Measurements from ENCODE around the gene NAA80. TPM values are rescaled to one million over a fixed set of nuclear protein-coding genes. Genes with fewer than 3 reads are reported as not detected.

Gene NAA80
- total RNA-seq, 6 experiments from 2014 or later, result 2.5 to 6.2 (median 3.5) TPM

DNA sequence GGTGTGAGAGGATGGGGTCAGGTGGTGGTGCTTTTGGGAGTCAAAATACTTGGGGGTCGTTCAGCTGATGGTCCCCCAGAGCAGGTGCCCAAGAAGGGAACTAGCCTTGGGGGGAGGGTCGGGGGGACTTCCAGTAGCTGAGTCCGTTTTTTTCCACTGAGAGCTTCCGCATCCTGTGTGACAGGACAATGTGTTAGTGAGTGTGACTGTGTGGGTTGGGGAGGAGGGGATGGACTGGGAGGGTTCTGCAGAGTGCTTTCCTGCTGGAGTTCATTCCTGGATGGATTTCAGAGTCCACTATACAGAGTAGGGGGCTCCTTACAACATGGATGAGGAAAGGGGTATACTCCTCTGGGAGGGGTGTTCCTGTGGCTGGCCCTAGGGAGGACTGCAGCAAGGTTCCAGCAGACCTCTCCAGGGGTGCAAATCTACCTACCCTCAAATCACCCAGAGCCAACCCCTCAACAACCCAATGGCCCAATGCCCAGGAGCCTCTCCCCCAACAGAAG, 23.9 kb upstream of the NAA80 start:
- ATAC-seq, result peak in 3 of 4 donors; percentile 6 to 13 (median 10)
- Histone ChIP-seq H3K4me3 (no peak overlapping the region), H3K4me1 (peaks cover 0 to 55% (median 21%) of the 10 kb centered on the region in 4 donors), H3K27ac (peak overlapping the region; percentile 98 to 99 (median 98)), H3K27me3 (no peaks in the 10 kb centered on the region), H3K36me3 (peaks cover 0 to 10% (median 1%) of the 10 kb centered on the region in 4 donors), H3K9me3 (no peaks in the 10 kb centered on the region)
- TF ChIP-seq, protein P1, sequence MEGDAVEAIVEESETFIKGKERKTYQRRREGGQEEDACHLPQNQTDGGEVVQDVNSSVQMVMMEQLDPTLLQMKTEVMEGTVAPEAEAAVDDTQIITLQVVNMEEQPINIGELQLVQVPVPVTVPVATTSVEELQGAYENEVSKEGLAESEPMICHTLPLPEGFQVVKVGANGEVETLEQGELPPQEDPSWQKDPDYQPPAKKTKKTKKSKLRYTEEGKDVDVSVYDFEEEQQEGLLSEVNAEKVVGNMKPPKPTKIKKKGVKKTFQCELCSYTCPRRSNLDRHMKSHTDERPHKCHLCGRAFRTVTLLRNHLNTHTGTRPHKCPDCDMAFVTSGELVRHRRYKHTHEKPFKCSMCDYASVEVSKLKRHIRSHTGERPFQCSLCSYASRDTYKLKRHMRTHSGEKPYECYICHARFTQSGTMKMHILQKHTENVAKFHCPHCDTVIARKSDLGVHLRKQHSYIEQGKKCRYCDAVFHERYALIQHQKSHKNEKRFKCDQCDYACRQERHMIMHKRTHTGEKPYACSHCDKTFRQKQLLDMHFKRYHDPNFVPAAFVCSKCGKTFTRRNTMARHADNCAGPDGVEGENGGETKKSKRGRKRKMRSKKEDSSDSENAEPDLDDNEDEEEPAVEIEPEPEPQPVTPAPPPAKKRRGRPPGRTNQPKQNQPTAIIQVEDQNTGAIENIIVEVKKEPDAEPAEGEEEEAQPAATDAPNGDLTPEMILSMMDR (IDR thresholded peaks at IDR 0.05), result no peak
- no peak for TF ChIP-seq POLR2A (IDR thresholded peaks at IDR 0.05)
- intact Hi-C loops (cut with DNase I), result loop anchor here in 1 of 2 donors (5.0 kb wide), 1 partner anchor 51 kb away; no protein-coding TSS in a partner anchor
- WGBS (ENCODE audit: insufficient coverage, low coverage, low lambda C conversion rate, missing lambda C conversion rate), result 37% methylated on average over 3 of the region's 4 CpGs
- no peak for DNase-seq

DNA sequence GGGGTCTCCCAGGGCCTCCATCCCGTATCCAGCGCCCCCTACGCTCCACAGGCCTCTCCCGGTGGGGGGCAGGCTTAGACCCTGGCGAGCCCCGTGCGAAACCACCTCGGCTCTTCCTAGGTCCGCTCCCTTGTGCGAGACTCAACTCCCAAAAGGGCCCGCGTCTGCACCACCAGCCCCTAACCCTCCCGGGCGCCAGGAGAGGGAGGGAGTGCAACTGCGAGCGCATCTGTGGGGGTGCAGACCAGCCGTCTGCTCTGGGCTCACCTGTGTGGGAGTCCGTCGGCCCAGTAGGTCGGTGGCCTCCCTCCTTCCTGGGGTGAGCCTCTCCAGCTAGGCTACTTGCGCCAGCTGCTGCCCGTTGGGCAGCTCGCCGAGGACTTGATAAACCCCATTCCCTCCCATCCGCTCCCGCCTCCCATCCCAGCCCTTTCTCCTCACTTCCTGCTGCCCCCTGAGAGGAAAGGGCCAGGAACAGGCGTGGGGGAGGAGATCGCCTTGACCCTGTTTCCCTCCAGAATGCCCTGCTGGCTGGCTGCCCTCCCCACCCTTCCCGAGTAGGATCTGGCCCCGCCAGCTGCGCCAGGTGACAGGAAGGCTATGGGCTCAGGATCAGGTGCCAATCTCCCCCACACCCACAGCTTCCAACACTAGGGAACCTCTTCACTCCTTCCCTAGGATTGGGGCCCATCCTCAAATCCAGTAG, 23.3 kb upstream of the NAA80 start, which contains the start of gene HYAL2:
Gene HYAL2, minus strand, starts transcription at position 360 of the 706 bp plus-strand sequence. CDS start 2,256 bp downstream, outside the sequence.
- Histone ChIP-seq H3K27me3 (no peaks in the 10 kb centered on the region), H3K9me3 (no peaks in the 10 kb centered on the region), H3K27ac (peak within 1 kb of the TSS; percentile 98 to 99 (median 98)), H3K36me3 (peaks cover 0 to 14% (median 3%) of the 10 kb centered on the region in 4 donors), H3K4me1 (peaks cover 0 to 58% (median 21%) of the 10 kb centered on the region in 4 donors), H3K4me3 (peak within 1 kb of the TSS; percentile 88 to 89 (median 89))
- intact Hi-C loops (cut with DNase I), result loop anchor here in 1 of 2 donors (5.0 kb wide), 1 partner anchor 50 kb away; no protein-coding TSS in a partner anchor
- TF ChIP-seq, protein P1 (IDR thresholded peaks at IDR 0.05), result no peak
- no peak for TF ChIP-seq POLR2A (IDR thresholded peaks at IDR 0.05)
- ATAC-seq, result peak; percentile 1 to 7 (median 4)
- WGBS (ENCODE audit: insufficient coverage, low coverage, low lambda C conversion rate, missing lambda C conversion rate), result 53% methylated on average over 20 of the region's 31 CpGs
- DNase-seq, result peak; percentile 76 to 79 (median 76)

DNA sequence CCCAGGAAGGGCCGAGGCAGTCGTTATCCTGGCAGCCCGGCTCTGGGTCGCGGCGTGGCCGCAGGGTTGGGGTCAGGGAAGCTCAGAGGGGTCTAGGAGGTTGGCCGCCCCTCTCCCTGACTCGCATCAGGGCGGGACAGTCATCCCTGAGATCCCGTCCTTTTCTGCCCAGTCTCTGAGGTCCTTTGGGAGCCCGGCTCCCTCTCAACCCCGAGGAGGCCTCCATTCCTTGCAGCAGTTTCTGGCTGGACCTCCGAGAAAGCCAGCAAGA, 22.8 kb upstream of the NAA80 start:
- Histone ChIP-seq H3K36me3 (peaks cover 0 to 18% (median 3%) of the 10 kb centered on the region in 4 donors), H3K27me3 (no peaks in the 10 kb centered on the region), H3K27ac (peak overlapping the region; percentile 98 to 99 (median 98)), H3K4me3 (peak overlapping the region; percentile 88 to 89 (median 89)), H3K4me1 (peaks cover 0 to 57% (median 18%) of the 10 kb centered on the region in 4 donors), H3K9me3 (no peaks in the 10 kb centered on the region)
- 14% methylated on average over 1 of the region's 14 CpGs for WGBS (ENCODE audit: insufficient coverage, low coverage, low lambda C conversion rate, missing lambda C conversion rate)
- DNase-seq, result no peak
- no peak for TF ChIP-seq POLR2A (IDR thresholded peaks at IDR 0.05)
- TF ChIP-seq, protein P1 (IDR thresholded peaks at IDR 0.05), result no peak
- no peak for ATAC-seq
- intact Hi-C loops (cut with DNase I), result loop anchor here in 1 of 2 donors (5.0 kb wide), 1 partner anchor 50 kb away; no protein-coding TSS in a partner anchor

DNA sequence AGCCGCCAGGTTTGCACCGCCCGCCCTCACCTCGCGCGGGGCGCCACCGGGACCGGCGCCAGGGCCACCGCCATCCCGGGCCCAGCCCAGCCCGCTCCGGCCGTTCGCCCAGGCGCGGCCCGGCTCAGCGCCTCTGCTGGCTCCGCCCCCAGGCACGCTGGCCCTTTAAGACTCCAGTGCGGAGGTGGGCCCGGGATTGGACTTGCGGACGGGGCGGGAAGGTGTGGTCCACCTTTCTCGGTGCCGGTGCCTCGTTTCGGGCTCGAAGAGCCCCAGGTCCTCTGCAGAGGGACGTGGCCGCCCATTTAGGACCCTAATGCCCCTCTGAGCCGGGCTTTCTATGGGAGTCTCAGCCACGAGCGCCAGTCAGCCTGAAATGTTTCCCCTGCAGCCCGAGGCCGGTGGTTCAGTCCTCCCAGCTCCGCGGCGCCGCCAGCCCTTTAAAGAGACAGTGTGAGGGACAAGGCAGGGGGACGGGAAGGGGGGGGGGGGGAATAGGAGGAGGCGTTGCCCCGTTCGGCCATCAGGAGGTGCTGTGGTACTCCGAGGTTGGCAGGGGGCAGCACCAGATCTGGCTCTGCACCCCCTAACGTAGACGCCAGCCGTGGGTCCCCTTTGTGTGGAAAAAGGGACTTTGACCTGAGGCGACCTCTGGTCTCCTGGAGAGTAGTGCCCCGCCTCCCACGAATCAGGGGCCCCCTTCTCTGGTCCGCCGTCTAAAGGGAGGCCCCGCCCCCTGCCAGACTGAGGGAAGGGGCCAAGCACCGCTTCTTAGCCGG, 22.3 kb upstream of the NAA80 start:
- no peaks in the 10 kb centered on the region for H3K27me3 ChIP-seq
- peak overlapping the region; percentile 98 to 99 (median 98) for H3K27ac ChIP-seq
- under 1% methylated on average over 22 of the region's 59 CpGs for WGBS (ENCODE audit: insufficient coverage, low coverage, low lambda C conversion rate, missing lambda C conversion rate)
- peaks cover 0 to 23% (median 3%) of the 10 kb centered on the region in 4 donors for H3K36me3 ChIP-seq
- TF ChIP-seq, protein P1 (IDR thresholded peaks at IDR 0.05), result peak; percentile 34 to 52 (median 43)
- peak; percentile 77 for TF ChIP-seq POLR2A (IDR thresholded peaks at IDR 0.05)
- ATAC-seq, result peak; percentile 73 to 84 (median 77)
- no peaks in the 10 kb centered on the region for H3K9me3 ChIP-seq
- intact Hi-C loops (cut with DNase I), result loop anchor here in 1 of 2 donors (5.0 kb wide), 1 partner anchor 49 kb away; no protein-coding TSS in a partner anchor
- DNase-seq, result peak; percentile 91 to 93 (median 92)
- H3K4me1 ChIP-seq, result peaks cover 0 to 56% (median 16%) of the 10 kb centered on the region in 4 donors
- H3K4me3 ChIP-seq, result peak overlapping the region; percentile 88 to 89 (median 89)
